ENCODE measurements around the gene C14orf93. TPM values are rescaled to one million over a fixed set of nuclear protein-coding genes. Genes with fewer than 3 reads are reported as not detected.

C14orf93 gene
- total and polyA plus RNA-seq, 9 of the 15 experiments (the other 6 are each of a cell fraction or from before 2014, with no cell fraction given), result 2.2 to 22.4 (median 16.1) TPM

DNA sequence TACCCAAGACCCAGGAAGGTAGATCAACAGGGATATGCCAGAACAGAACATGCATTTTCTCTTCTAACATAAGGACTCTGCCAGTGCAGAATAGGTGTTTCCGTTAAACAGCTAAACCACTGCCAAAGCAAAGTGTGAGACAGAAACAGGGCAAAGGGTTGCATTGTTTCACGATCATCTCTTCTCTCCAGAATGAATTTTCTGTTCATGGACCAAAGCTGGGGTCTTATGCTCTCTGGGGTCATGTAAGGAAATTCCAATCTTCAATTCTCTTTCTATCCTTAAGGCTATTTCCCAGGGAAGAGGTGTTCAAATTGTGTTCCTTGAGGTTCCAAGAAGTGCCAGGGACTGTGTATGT, 13.8 kb upstream of the C14orf93 start:
- 91% methylated on average over 2 of the region's 2 CpGs for WGBS (ENCODE audit: insufficient coverage, low coverage, missing lambda C conversion rate)
- Histone ChIP-seq H3K4me1 (replicated peaks in 1 of 2; ENCODE audit: control insufficient read depth in 2 of 2, insufficient read depth in 2 of 2, low read length in 2 of 2) (peaks cover 17 to 41% of the 10 kb centered on the region in 2 experiments; a peak in 4 of 5 replicates), H3K4me2 (ENCODE audit: insufficient read depth, low read length) (no peak overlapping the region), H3K9ac (ENCODE audit: insufficient read depth in 1 of 2, low read depth in 2 of 2, low read length in 2 of 2) (no peak overlapping the region), H3K9me3 (replicated peaks; ENCODE audit: control insufficient read depth, insufficient read depth, low read depth, low read length) (no peaks in the 10 kb centered on the region), H3K79me2 (ENCODE audit: control insufficient read depth, insufficient read depth, low read length) (peaks cover 3% of the 10 kb centered on the region; the same call in 2 of the 3 replicates), H3K27ac (ENCODE audit: extremely low read depth, low read depth, low read length) (no peak overlapping the region), H2AFZ (ENCODE audit: low read depth, low read length) (no peak overlapping the region), H4K20me1 (replicated peaks; ENCODE audit: control insufficient read depth, insufficient read depth, low read length) (peaks cover 10% of the 10 kb centered on the region; the same call in 1 of the 2 replicates), H3K36me3 (ENCODE audit: control insufficient read depth, insufficient read depth, low read length) (peaks cover 34% of the 10 kb centered on the region), H3K4me3 (no peak overlapping the region), H3K9me1 (ENCODE audit: control insufficient read depth, insufficient read depth, low read length) (no peaks in the 10 kb centered on the region), H3K27me3 (ENCODE audit: control insufficient read depth in 2 of 2, insufficient read depth in 2 of 2, low read length in 2 of 2) (no peaks in the 10 kb centered on the region)
- BruUV-seq (replicated peaks), result no TSS peak
- ATAC-seq (no peak), FAIRE-seq (no peak), DNase-seq (ENCODE audit: extremely low read depth in 1 of 4, low spot score in 3 of 4) (no peak)
- in situ Hi-C loops (cut with MboI) (no loop called here), intact Hi-C loops (cut with micrococcal nuclease) (no loop called here)
- ChIA-PET CTCF (ENCODE audit: low intra/inter-chr PET ratio) (no interaction called here), POLR2A (interaction anchor here (0.6 to 6.6 kb wide), 9 partner anchors 8 to 1292 kb away, joined by 3 to 65 read pairs (median 5); no protein-coding TSS in a partner anchor)
- TF ChIP-seq ZNF584 (CRISPR knock-in tag; IDR thresholded peaks at IDR 0.05; ENCODE audit: low read depth) (no peak), DPF2 (IDR thresholded peaks at IDR 0.05) (no peak), POLR2AphosphoS2 (IDR thresholded peaks at IDR 0.05; ENCODE audit: low read length) (0 out of 2 replicates have a peak, but pooled peaks have one; percentile 45), POLR2A (conservative IDR thresholded peaks at IDR 0.05) (0 out of 2 replicates have a peak, but pooled peaks have one; percentile 33)

DNA sequence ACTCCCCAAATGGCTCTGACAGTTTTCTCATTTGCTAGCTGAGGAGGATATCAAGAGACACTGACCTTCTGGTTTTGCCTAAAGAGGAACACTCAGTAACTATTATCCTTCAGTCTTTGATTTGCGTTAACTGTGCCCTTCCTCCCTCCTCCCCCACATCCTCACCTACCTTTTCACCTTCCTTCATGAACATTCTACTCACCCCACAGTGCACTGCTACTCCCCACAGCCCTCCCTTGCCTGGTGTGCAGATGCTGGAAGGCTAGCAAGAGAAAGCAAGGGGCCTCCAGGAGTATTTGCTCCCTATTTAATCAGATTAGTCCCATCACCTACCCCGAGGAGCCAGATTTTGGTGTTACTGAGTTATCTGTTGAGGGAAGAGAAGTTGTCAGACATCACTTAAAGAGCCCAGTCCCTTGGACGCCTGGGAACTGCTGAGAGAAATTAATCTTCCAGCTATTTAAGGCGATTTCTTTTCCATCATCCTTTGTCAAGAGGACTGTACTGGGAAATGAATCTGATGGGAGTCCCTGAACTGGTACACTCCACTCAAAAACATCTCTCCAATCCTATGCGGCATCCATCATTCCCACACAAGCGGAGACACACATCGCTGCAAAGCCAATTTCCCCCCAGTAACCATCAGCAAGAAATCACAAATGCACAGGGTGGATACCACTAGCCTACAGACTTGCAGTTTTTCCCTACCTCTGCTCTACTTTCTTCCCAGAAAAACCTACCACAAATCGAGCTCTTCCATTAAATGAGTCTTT, 13.3 kb upstream of the C14orf93 start:
- in situ Hi-C loops (cut with MboI), result no loop called here
- DNase-seq (ENCODE audit: extremely low read depth in 1 of 4, low spot score in 3 of 4), result no peak

More for the DNA sequence above, 13.3 kb upstream of the C14orf93 start:
- Histone ChIP-seq H4K20me1 (replicated peaks; ENCODE audit: control insufficient read depth, insufficient read depth, low read length) (peaks cover 10% of the 10 kb centered on the region; the same call in 1 of the 2 replicates), H3K9me3 (replicated peaks; ENCODE audit: control insufficient read depth, insufficient read depth, low read depth, low read length) (no peaks in the 10 kb centered on the region), H2AFZ (ENCODE audit: low read depth, low read length) (no peak overlapping the region), H3K27ac (ENCODE audit: extremely low read depth, low read depth, low read length) (no peak overlapping the region), H3K36me3 (ENCODE audit: control insufficient read depth, insufficient read depth, low read length) (peaks cover 30% of the 10 kb centered on the region), H3K9me1 (ENCODE audit: control insufficient read depth, insufficient read depth, low read length) (no peaks in the 10 kb centered on the region), H3K9ac (ENCODE audit: insufficient read depth in 1 of 2, low read depth in 2 of 2, low read length in 2 of 2) (no peak overlapping the region), H3K79me2 (ENCODE audit: control insufficient read depth, insufficient read depth, low read length) (no peaks in the 10 kb centered on the region; the same call in 2 of the 3 replicates), H3K27me3 (ENCODE audit: control insufficient read depth in 2 of 2, insufficient read depth in 2 of 2, low read length in 2 of 2) (no peaks in the 10 kb centered on the region), H3K4me3 (no peak overlapping the region), H3K4me1 (replicated peaks in 1 of 2; ENCODE audit: control insufficient read depth in 2 of 2, insufficient read depth in 2 of 2, low read length in 2 of 2) (peaks cover 17 to 41% of the 10 kb centered on the region in 2 experiments; a peak in 4 of 5 replicates), H3K4me2 (ENCODE audit: insufficient read depth, low read length) (no peak overlapping the region)
- ChIA-PET CTCF (ENCODE audit: low intra/inter-chr PET ratio) (no interaction called here), POLR2A (interaction anchor here (0.6 to 6.6 kb wide), 10 partner anchors 8 to 1292 kb away, joined by 3 to 65 read pairs (median 4); no protein-coding TSS in a partner anchor)
- ATAC-seq, result no peak
- no TSS peak for BruUV-seq (replicated peaks)
- FAIRE-seq, result no peak
- intact Hi-C loops (cut with micrococcal nuclease), result no loop called here
- TF ChIP-seq IRF1 (CRISPR knock-in tag; IDR thresholded peaks at IDR 0.05; ENCODE audit: borderline replicate concordance) (no peak), ZNF263 (CRISPR knock-in tag; IDR thresholded peaks at IDR 0.05; ENCODE audit: borderline replicate concordance) (0 out of 2 replicates have a peak, but pooled peaks have one; percentile 21), SNAPC5 (CRISPR knock-in tag; IDR thresholded peaks at IDR 0.05) (no peak), HNRNPL (IDR thresholded peaks at IDR 0.05; ENCODE audit: low read depth, low read length) (no peak)
- WGBS (ENCODE audit: insufficient coverage, low coverage, missing lambda C conversion rate), result 51% methylated on average over 8 of the region's 8 CpGs
